Lung (tissue), 12 donors: ENCODE results near the gene PTPRD. TPM values are rescaled to one million over a fixed set of nuclear protein-coding genes. Genes with fewer than 3 reads are reported as not detected.

Experiments
- ATAC-seq: fragments of 200-7000 bp; cut with Tn5 transposase; one replicate; pipeline ENCODE4 v1.9.1; 2020; ENCODE audit warnings: moderate number of reproducible peaks; ENCODE audit not compliant: insufficient read depth, low FRiP score
- DNase-seq, 3 donors: peaks; one replicate each; pipeline ENCODE4 v3.0.0-alpha.2; 2013 to 2017
- H3K27ac ChIP-seq, 2 donors: one replicate each; pipeline ENCODE4 v1.5.1; 2013; ENCODE audit warnings: mild to moderate bottlenecking in 2 of 2, moderate library complexity in 2 of 2, control low read depth in 1 of 2, inconsistent platforms in 1 of 2, low read depth in 1 of 2, low read length in 1 of 2
- H3K27me3 ChIP-seq, 3 donors: one replicate each; pipeline ENCODE4 v1.5.1; 2013; ENCODE audit warnings: low read length in 2 of 3; ENCODE audit not compliant: control insufficient read depth in 3 of 3, insufficient read depth in 3 of 3
- H3K36me3 ChIP-seq, 4 donors: one replicate each; pipeline ENCODE4 v1.5.1; 2013; ENCODE audit warnings: low read length in 4 of 4, mild to moderate bottlenecking in 1 of 4, moderate library complexity in 1 of 4; ENCODE audit not compliant: control insufficient read depth in 4 of 4, insufficient read depth in 4 of 4
- H3K4me1 ChIP-seq, 5 donors: one replicate each; pipeline ENCODE4 v1.5.1; 2013; ENCODE audit warnings: low read length in 5 of 5, mild to moderate bottlenecking in 2 of 5, moderate library complexity in 1 of 5; ENCODE audit not compliant: control insufficient read depth in 5 of 5, insufficient read depth in 5 of 5
- H3K4me3 ChIP-seq: one replicate; pipeline ENCODE4 v1.5.1; 2013; ENCODE audit warnings: mild to moderate bottlenecking, control low read depth, moderate library complexity
- H3K9ac ChIP-seq, 2 donors: one replicate each; pipeline ENCODE4 v1.5.1; 2013; ENCODE audit warnings: low read length in 2 of 2, control low read depth in 1 of 2; ENCODE audit not compliant: insufficient read depth in 1 of 2
- H3K9me3 ChIP-seq, 4 donors: one replicate each; pipeline ENCODE4 v1.5.1; 2013; ENCODE audit warnings: low read length in 3 of 4, mild to moderate bottlenecking in 1 of 4, moderate library complexity in 1 of 4; ENCODE audit not compliant: control insufficient read depth in 4 of 4, insufficient read depth in 3 of 4
- CTCF ChIP-seq: IDR thresholded peaks from 2 replicates; pipeline ENCODE4 v1.5.1; 2012; ENCODE audit warnings: mild to moderate bottlenecking; ENCODE audit errors: control extremely low read depth, extremely low read depth
- WGBS, 2 donors: extraction: QIAGEN DNeasy Blood & Tissue Kit; methylation state at CpG; one replicate each; pipeline ENCODE4 v1.1.7; 2013; 5-methylcytosine and 5-hydroxymethylcytosine counted together
- polyA plus RNA-seq, 2 donors: library from polyadenylated mRNA; stranded (reverse); fragments of 200-250 nt; gene quantifications; one replicate each; pipeline ENCODE4 v1.2.1, GENCODE V29; 2013
- total RNA-seq, 2 donors: library from RNA; depleted of rRNA in 1 of 2; stranded (reverse); fragments of >200 nt in 1 of 2; gene quantifications; one replicate each; pipeline ENCODE4 v1.2.1, GENCODE V29; 2014 to 2021
- donor health status: control.
- donor health status: control.
- donor health status: Bipolar disorder and iron deficiency.
- donor health status: healthy.
- donor health status: DM: yes; HTN: yes; CAD: no.

Gene PTPRD
- total and polyA plus RNA-seq, 4 donors, result 1.9 to 145 (median 13.7) TPM

DNA sequence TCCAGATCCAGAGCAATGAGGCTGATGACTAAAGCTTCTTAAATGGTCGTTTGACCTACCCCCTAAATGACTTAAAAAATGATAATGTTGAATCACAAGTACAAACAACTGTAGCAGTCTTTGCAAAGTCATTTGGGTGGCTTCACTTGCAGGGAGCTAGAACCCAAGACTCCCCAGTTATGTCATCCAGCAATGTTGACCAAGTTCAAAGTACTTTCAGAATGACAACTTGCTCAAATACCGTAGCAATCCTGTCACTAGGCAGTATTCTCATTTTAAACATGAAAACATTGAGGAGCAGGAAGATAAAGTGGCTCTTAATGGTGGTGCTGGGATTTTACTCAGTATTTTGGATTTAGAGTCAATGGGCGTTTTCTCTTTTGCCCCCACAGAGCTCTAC lies 1596.2 kb downstream of the PTPRD start:
- TF ChIP-seq CTCF, result no peak
- ATAC-seq (no peak), DNase-seq (no peak)
- H3K36me3 ChIP-seq, result no peaks in the 10 kb centered on the region
- H3K27ac ChIP-seq, result no peak overlapping the region
- no peak overlapping the region for H3K4me3 ChIP-seq
- no peaks in the 10 kb centered on the region for H3K4me1 ChIP-seq
- H3K9ac ChIP-seq, result no peak overlapping the region
- H3K9me3 ChIP-seq, result no peaks in the 10 kb centered on the region
- WGBS, 2 donors, result 75 to 85% methylated on average over 3 of the region's 3 CpGs
- no peaks in the 10 kb centered on the region for H3K27me3 ChIP-seq

DNA sequence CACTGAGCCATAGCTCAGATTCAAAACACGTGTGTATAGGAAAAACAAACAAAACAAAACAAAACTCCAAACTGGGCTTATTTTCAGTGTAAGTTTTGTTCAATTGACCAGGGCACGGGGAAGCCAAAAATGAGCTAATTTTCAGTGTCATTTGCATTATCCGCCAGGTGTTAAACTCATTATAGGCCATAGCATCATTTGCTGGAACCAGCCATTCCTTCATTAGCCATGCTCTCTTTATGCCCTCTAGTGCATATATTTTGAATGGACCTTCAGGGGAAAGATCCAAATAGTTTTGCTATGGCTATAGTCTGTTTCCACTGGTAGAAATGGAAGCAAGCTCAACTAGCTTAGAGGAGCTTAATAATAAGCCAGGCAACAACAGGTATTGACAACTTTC lies 1608.0 kb downstream of the PTPRD start:
- WGBS, 2 donors, result 78 to 87% methylated on average over 3 of the region's 3 CpGs
- H3K27me3 ChIP-seq, result no peaks in the 10 kb centered on the region
- no peaks in the 10 kb centered on the region for H3K36me3 ChIP-seq
- DNase-seq (peak; percentile 16 to 69 (median 66)), ATAC-seq (no peak)
- no peaks in the 10 kb centered on the region for H3K9me3 ChIP-seq
- no peak overlapping the region for H3K27ac ChIP-seq
- no peak for TF ChIP-seq CTCF
- no peak overlapping the region for H3K9ac ChIP-seq
- H3K4me1 ChIP-seq, result no peaks in the 10 kb centered on the region
- no peak overlapping the region for H3K4me3 ChIP-seq

- H3K9ac ChIP-seq, result no peak overlapping the region
- H3K27me3 ChIP-seq, result no peaks in the 10 kb centered on the region
- 78 to 83% methylated on average over 5 of the region's 5 CpGs for WGBS, 2 donors
- no peaks in the 10 kb centered on the region for H3K4me1 ChIP-seq
- ATAC-seq, result no peak
- peak; percentile 46 to 80 (median 73) for DNase-seq
- no peak overlapping the region for H3K27ac ChIP-seq
- no peaks in the 10 kb centered on the region for H3K36me3 ChIP-seq
- H3K9me3 ChIP-seq, result peaks cover 0 to 2% (median 1%) of the 10 kb centered on the region in 4 donors
- H3K4me3 ChIP-seq, result no peak overlapping the region
- no peak for TF ChIP-seq CTCF
Measured at GRCh38 chr9:9002826-9003583, 1609.8 kb downstream of the PTPRD start.
